HG02642 (cell line): ENCODE measurements around the gene PRSS12.
"Not testable (repeated sequence)": the region's sequence is repeated elsewhere in the genome, so short reads cannot be mapped to it uniquely, and the experiment has no call there.

Source experiments
- ATAC-seq: cut with Tn5 transposase; IDR thresholded peaks from one replicate; pipeline ENCODE4 v1.9.1; 2021; ENCODE audit warnings: mild to moderate bottlenecking; ENCODE audit not compliant: unreplicated experiment, poor library complexity

PRSS12 gene, protein sequence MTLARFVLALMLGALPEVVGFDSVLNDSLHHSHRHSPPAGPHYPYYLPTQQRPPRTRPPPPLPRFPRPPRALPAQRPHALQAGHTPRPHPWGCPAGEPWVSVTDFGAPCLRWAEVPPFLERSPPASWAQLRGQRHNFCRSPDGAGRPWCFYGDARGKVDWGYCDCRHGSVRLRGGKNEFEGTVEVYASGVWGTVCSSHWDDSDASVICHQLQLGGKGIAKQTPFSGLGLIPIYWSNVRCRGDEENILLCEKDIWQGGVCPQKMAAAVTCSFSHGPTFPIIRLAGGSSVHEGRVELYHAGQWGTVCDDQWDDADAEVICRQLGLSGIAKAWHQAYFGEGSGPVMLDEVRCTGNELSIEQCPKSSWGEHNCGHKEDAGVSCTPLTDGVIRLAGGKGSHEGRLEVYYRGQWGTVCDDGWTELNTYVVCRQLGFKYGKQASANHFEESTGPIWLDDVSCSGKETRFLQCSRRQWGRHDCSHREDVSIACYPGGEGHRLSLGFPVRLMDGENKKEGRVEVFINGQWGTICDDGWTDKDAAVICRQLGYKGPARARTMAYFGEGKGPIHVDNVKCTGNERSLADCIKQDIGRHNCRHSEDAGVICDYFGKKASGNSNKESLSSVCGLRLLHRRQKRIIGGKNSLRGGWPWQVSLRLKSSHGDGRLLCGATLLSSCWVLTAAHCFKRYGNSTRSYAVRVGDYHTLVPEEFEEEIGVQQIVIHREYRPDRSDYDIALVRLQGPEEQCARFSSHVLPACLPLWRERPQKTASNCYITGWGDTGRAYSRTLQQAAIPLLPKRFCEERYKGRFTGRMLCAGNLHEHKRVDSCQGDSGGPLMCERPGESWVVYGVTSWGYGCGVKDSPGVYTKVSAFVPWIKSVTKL

DNA sequence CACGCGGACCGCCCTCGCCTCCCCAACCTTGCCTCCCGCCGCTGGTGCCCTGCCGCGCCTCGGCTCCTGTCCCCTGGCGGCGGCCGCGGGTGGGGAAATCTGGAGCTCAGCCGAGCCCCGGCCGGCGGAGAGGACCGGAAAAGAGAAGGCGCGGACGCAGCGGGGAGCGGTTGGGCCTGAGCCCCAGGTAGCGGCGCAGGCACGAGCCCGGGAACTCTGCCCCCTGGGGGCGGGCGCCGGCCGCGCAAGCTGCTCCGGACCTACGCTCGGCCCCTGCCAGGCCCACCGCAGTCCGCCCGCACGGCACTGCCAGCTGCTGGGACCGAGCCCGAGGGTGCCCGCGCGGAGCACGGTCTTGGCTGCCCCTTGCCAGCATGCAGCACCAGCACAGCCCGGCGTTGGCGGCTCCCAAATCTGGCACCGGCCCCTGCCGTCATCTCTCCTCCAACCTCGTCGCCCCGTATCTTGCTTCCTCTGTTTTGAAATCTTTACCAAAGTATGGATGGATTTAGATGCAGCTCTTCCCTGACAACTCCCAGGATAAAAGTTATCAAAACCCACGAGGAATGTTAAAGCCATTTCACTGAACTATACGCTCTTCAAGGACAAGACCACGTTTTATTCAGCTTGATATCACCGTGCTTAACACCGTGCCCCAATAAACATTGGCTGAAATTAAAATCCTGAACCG, at the start of gene PRSS12:
PRSS12 (minus strand) TSS at position 161 of the 691 bp plus-strand sequence. CDS start 283 bp downstream, outside the sequence.
- peak; percentile 98 for ATAC-seq

DNA sequence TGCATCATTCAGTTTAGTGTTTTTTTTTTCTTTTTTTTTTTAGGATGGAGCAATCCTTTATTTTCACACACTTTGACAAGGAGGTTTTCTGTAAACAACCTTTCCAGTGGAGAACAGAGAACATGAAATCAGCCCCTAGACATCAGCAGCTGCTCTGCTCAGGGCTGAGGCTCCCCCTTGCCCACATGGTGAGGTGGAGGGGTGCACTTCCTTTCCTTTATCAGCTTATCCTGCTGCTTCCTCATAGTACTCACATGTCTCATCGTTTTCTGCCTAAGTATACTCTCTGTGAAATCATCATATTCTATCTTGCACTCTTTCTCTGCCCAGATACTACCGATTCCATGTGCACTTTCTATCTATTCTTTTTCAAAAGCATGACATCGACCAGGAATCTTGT, 47.6 kb upstream of the PRSS12 start:
- no peak for ATAC-seq

DNA sequence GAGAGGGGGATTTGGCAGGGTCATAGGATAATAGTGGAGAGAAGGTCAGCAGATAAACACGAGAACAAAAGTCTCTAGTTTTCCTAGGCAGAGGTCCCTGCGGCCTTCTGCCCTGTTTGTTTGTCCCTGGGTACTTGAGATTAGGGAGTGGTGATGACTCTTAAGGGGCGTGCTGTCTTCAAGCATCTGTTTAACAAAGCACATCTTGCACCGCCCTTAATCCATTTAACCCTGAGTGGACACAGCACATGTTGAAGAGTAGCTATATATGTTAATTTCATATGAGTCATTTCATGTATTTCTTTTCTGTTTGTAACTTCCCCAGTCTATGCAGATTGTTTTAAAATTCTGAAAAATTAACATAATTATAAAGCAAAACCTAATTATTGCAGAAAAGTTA, 47.1 kb upstream of the PRSS12 start:
- not testable (repeated sequence) for ATAC-seq

DNA sequence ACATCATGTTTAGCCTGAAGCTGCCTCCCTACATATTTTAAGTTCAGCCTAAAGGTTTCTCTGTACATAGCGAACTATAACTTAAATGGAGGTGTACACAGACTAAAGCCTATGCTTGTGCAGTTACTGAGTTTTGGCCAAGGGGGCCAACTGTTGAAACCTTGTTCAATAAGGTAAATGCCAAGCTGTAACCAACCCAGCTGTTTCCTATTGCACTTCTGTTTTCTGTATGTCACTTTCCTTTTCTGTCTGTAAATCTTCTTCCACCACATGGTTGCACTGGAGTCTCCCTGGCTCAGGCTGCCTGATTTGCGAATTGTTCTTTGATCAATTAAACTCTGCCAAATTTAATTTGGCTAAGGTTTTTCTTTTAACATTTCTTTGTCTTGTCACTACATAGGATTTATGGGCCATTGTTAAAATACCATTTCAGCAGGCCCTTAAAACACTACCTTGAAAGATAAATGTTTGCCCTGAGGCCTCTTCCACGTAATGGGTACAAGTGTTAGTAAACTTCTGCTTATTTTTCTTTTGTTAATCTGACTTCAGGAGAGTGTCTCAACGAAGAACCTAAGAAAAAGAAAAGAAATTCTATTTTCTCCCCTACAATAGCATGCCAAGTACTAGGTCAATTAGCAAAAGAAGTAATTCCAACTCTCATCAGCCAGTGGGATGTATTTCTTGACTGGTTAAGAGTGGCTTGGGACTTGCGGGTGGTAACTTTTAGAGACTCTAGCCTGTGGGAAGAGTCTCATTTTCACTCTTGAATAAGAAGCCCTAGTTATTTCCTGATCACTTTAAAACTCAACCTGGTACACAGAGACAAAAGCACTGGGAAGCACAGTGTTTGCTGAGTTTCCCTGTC, 45.7 kb upstream of the PRSS12 start:
- peak; percentile 93 for ATAC-seq

- no peak for ATAC-seq
These were observed 44.8 kb upstream of the PRSS12 start for GRCh38 chr4:118397623-118397979.

DNA sequence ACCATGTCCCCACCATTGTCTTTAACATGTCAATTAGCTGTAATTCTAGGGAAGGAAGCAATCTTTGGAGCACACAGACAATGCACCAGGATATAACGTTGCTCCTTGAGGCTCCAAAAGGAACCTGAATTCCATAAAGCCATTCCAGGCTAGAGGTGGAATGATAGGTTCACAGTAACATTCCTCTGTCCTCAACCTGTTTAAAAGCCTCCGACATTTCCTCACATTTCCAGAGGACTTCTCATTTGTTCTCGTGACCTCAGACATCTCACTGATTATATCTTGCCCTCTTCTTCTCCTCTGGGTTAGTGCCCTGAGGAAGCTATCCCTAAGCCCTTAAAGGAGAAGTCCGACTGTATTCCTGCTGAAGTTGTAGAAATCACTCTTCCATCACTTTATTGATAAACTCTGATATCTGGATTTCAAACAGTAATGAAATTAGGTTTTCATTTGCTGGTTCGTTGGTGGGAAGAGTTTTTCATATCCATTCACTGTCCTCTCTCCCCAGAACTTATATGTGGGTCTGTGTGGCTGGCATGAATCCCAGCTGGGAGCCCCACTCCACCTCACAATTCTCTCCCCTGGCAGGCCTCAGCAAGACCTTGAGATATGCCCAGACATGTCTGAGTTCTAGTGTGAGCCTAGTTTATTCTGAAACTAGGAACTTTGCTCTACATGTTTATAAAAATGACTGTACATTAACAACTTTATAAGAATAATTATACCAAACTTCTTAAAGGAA, 44.2 kb upstream of the PRSS12 start:
- ATAC-seq, result no peak

DNA sequence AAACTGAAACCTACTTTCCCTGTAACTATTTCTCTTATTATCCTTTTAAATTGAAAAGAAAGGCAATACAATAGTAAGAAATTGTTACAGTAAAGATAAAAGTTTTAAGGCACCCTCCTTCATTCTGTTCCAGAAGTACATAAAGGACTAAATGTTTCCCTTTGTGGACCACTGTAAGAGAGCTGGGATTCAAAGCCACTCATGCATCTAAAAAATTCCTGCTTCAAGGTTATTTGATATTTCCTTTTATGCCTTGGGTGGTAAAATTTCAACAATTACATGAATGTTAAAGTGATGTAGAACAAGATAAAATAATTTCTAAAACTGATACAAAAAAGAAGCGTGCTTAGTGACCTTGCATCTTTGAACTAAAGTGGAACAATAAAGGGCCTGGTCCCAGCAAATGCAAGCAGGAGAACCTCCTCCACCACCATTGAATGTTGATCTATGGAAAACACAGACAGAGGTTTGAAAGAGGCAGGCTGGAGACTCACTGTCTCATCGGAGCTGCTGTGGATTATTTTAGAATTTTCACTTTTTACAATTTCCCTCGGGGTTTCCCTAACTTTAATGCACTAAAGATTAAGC, 42.3 kb upstream of the PRSS12 start:
- ATAC-seq, result no peak

DNA sequence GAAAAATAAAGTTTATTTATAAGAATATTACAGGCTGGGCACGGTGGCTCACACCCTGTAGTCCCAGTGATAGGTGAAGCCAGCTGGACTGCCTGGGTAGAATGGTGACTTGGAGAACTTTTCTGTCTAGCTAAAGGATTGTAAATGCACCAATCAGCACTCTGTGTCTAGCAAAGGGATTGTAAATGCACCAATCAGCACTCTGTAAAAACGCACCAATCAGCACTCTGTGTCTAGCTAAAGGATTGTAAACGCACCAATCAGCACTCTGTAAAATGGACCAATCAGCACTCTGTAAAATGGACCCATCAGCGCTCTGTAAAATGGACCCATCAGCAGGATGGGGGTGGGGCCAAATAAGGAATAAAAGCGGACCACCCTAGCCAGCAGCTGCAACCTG, 39.7 kb upstream of the PRSS12 start:
- not testable (repeated sequence) for ATAC-seq

GRCh38 chr4:118390121-118390520, 37.3 kb upstream of the PRSS12 start:
- ATAC-seq, result no peak

DNA sequence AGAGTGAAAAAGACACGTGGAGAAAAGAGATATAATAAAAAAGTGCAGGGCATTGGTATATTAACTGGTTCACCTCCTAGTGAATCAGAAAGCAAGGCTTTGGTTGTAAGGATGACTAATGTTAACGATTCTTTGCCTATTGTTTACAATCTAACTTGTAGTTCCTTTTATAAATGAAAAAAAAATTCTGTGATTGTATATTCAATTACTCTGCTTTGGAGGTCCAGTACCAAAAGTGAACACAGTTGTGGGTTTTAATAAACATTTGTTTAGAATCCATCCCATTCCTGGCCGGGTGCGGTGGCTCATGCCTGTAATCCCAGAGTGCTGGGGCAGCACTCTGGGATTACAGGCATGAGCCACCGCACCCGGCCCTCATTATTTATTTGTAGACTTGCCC, 36.9 kb upstream of the PRSS12 start:
- ATAC-seq, result no peak

DNA sequence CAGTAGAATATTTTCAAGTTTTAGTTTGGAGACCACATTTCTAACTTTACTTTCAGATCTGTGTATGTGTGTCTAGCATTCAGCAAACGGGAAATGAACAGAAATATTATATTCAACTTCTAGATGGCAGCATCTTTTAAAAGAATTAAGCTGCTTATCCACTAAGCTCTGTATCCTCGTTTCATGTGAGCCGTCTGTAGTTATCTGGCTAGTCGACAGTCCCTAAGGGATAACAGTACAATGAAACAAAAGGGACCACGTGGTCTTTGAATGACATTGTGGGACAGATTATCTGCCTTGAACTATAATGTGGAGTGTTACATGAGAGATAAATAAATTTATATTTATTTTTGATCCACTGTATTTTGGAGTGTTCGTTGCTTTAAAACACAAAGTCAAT, 35.8 kb upstream of the PRSS12 start:
- ATAC-seq, result no peak

DNA sequence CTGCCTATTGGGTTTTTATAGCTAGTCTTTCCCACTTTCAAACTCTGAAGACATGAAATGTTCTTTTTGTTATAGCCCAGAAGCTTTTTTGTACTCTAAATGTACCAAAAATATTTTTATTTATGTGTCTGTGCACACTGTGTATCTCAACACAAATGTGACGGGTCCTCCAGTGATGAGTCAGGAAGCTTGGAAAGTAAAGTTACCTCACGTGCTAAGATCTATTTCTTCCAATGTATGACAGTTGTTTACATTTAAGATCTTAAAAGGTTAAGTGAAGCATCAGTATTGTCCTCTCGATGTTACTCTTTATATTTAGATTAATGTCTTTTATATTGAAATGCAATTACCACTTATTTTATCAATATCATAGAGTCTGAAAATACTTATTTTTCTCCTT, 29.1 kb upstream of the PRSS12 start:
- no peak for ATAC-seq

- no peak for ATAC-seq
These were observed 20.9 kb upstream of the PRSS12 start for GRCh38 chr4:118373614-118374255.

- no peak for ATAC-seq
These were observed 19.4 kb upstream of the PRSS12 start for GRCh38 chr4:118372251-118372650.

DNA sequence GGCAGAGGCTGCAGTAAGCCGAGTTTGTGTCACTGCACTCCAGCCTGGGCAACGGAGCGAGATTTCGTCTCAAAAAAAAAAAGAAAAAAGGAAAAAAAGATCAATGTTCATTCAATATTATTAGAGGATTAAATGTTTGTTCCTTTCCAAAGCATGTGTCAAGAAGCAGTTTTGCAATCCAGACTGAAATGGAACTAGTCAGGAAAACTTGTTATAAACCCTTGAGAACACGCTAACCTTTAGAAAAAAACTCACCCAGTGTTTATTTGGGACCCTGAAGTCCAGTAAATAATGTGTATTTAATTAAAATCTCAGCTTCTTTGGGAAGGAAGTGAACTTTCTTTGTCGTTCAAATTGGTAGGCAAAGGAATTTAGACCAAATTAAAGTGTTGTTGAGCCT, 16.4 kb upstream of the PRSS12 start:
- no peak for ATAC-seq

- no peak for ATAC-seq
These were observed 15.1 kb upstream of the PRSS12 start for GRCh38 chr4:118367872-118368271.

DNA sequence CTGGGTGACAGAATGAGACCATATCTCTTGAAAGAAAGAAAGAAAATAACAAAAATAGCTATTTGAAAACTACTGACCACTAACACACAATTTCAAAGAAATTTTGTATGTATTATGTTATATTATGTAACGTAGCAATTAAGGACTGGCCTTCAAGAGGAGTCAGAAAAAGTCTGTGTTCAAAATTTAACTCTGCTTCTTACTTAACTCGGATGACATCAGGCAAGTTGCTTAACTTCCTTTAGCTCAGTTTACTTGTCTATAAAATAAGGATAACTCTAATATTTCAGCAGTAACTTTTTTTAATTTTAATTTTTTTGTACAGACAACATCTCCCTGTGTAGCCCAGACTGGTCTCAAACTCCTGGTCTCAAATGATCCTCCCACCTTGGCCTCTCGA, 14.6 kb upstream of the PRSS12 start:
- no peak for ATAC-seq

GRCh38 chr4:118363166-118363565, 10.4 kb upstream of the PRSS12 start:
- ATAC-seq, result no peak
